Activated B cell treated with CpG ODN at 0.5 μM for 24 hours (primary cell): ENCODE measurements around the gene GNPTAB. TPM values are rescaled to one million over a fixed set of nuclear protein-coding genes. Genes with fewer than 3 reads are reported as not detected.

Source experiments
- ATAC-seq: fragments of 200-7000 bp; cut with Tn5 transposase; one replicate; pipeline ENCODE4 v1.10.0; 2021; ENCODE audit warnings: low read depth, mild to moderate bottlenecking, moderate library complexity
- CTCF ChIA-PET: fragments of 350-600 bp; sonication (Branson Sonifier 250); formaldehyde crosslinking; loops from one replicate; lab custom pipeline; 2021; ENCODE audit warnings: antibody characterized with exemption; lab: Charles Lee
- POLR2A ChIA-PET: fragments of 350-600 bp; sonication (Branson Sonifier 250); formaldehyde crosslinking; loops from one replicate; lab custom pipeline; 2021; ENCODE audit warnings: antibody characterized with exemption; lab: Charles Lee
- DNase-seq: peaks from one replicate; pipeline ENCODE4 v3.0.0; 2022
- H3K27ac Mint-ChIP-seq: one replicate; pipeline ENCODE4 v1.8.0; 2020; ENCODE audit warnings: mixed read lengths
- H3K27me3 Mint-ChIP-seq: one replicate; pipeline ENCODE4 v1.8.0; 2021; ENCODE audit warnings: mixed read lengths
- H3K36me3 Mint-ChIP-seq: one replicate; pipeline ENCODE4 v1.8.0; 2021; ENCODE audit warnings: low read depth, mixed read lengths
- H3K4me1 Mint-ChIP-seq: one replicate; pipeline ENCODE4 v1.8.0; 2021; ENCODE audit warnings: mixed read lengths
- H3K4me3 Mint-ChIP-seq: one replicate; pipeline ENCODE4 v1.8.0; 2020; ENCODE audit warnings: mild to moderate bottlenecking, mixed read lengths
- H3K9me3 Mint-ChIP-seq: one replicate; pipeline ENCODE4 v1.8.0; 2020; ENCODE audit warnings: mixed read lengths
- intact Hi-C: fragments of 100-400 bp; cut with micrococcal nuclease; formaldehyde crosslinking; loops from one replicate; pipeline ENCODE4 v1.15.1; 2024
- total RNA-seq: library from RNA; stranded (reverse); gene quantifications from 2 replicates; pipeline ENCODE4 v1.2.3, GENCODE V29; 2022
- TF ChIP-seq, protein P1 (sequence below): fragments of 200-600 bp; IDR thresholded peaks from one replicate; pipeline ENCODE4 v1.8.0; 2022; ENCODE audit warnings: antibody characterized with exemption, mild to moderate bottlenecking

Gene GNPTAB
- total RNA-seq, 1 donor from 2014 or later: 41.8 TPM

DNA sequence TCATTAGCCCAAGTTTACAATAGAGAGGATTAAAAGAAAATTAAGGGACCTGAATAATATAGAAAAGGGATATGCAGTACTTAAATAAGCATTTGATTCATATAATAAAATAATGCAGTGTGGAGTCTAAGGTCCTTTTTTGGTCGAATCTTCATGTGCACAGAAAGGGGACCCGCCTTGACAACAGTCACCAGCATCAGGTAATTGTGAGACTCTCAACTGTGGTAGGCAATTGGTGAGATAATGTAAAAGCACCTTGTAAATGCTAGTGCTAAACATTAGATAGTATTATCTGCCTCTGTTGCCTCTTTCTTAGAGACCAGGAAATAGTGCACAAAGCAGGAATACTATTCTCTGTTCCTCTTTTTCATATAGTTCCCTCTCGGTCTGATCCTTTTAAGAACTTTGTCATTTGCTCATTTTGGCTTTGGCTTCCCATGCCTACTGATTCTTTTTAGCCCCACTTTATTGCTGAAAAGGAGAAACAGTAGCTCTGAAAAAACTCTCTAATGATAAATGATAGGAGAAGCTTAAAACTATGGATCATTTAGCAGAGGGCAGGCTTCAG is 115.8 kb downstream of the GNPTAB start:
- no peak overlapping the region for H3K4me3 Mint-ChIP-seq
- ChIA-PET POLR2A (interaction anchor here (0.9 kb wide), 1 partner anchor 29 kb away, joined by 4 read pairs; no protein-coding TSS in a partner anchor), CTCF (interaction anchor here (1.2 to 1.4 kb wide), 2 partner anchors 59 to 225 kb away, joined by 3 read pairs; no protein-coding TSS in a partner anchor)
- intact Hi-C loops: no loop called here
- H3K27me3 Mint-ChIP-seq: no peaks in the 10 kb centered on the region
- TF ChIP-seq, protein P1, sequence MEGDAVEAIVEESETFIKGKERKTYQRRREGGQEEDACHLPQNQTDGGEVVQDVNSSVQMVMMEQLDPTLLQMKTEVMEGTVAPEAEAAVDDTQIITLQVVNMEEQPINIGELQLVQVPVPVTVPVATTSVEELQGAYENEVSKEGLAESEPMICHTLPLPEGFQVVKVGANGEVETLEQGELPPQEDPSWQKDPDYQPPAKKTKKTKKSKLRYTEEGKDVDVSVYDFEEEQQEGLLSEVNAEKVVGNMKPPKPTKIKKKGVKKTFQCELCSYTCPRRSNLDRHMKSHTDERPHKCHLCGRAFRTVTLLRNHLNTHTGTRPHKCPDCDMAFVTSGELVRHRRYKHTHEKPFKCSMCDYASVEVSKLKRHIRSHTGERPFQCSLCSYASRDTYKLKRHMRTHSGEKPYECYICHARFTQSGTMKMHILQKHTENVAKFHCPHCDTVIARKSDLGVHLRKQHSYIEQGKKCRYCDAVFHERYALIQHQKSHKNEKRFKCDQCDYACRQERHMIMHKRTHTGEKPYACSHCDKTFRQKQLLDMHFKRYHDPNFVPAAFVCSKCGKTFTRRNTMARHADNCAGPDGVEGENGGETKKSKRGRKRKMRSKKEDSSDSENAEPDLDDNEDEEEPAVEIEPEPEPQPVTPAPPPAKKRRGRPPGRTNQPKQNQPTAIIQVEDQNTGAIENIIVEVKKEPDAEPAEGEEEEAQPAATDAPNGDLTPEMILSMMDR: no peak
- ATAC-seq (no peak), DNase-seq (no peak)
- no peaks in the 10 kb centered on the region for H3K9me3 Mint-ChIP-seq
- H3K36me3 Mint-ChIP-seq: peaks cover 31% of the 10 kb centered on the region
- no peak overlapping the region for H3K27ac Mint-ChIP-seq
- peaks cover 41% of the 10 kb centered on the region for H3K4me1 Mint-ChIP-seq

- no peak for ATAC-seq
- Mint-ChIP-seq H3K27me3 (no peaks in the 10 kb centered on the region), H3K9me3 (no peaks in the 10 kb centered on the region), H3K4me1 (peaks cover 48% of the 10 kb centered on the region), H3K36me3 (peaks cover 27% of the 10 kb centered on the region), H3K27ac (no peak overlapping the region), H3K4me3 (no peak overlapping the region)
- DNase-seq: no peak
- CTCF ChIA-PET: interaction anchor here (1.2 kb wide), 1 partner anchor 60 kb away, joined by 3 read pairs; no protein-coding TSS in a partner anchor
- TF ChIP-seq, protein P1: no peak
- POLR2A ChIA-PET: interaction anchor here (0.7 kb wide), 1 partner anchor 31 kb away, joined by 3 read pairs; no protein-coding TSS in a partner anchor
- intact Hi-C loops: loop anchor here (2.0 kb wide), 1 partner anchor 15 kb away; no protein-coding TSS in a partner anchor
These were observed 116.8 kb downstream of the GNPTAB start for GRCh38 chr12:101713930-101714329.

DNA sequence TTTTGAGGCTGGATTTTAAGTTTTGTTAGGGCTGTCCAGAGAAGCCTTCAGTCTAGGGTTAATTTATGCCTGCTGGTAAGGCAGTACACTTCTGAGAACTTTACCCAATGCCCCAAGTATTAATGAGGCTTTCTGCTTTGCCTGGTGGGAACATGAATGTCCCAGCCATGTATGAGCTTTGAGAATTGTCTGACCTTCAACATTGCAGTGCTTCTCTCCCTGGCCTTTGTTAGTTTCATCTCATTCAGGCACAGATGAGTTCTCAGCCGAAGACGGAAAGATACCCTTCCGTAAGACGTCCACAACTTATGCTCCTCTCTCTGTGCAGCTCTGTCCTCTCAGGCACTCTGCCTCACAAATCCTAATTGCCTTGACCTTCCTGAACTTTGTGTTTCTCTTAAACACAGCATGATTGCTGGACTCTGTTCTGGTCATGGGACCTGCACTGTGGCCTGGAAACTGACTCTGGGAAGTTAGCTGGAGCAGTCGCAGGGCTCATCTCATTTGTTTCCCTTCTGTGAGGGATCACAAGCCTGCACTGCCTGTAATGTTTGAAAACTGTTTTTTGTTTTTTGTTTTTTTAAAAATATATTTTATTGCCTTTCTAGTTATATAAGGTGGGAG is 117.6 kb downstream of the GNPTAB start:
- TF ChIP-seq, protein P1: no peak
- Mint-ChIP-seq H3K36me3 (peaks cover 22% of the 10 kb centered on the region), H3K4me1 (peaks cover 50% of the 10 kb centered on the region), H3K4me3 (no peak overlapping the region), H3K27ac (no peak overlapping the region), H3K9me3 (no peaks in the 10 kb centered on the region), H3K27me3 (no peaks in the 10 kb centered on the region)
- intact Hi-C loops: loop anchor here (2.0 kb wide), 1 partner anchor 14 kb away; no protein-coding TSS in a partner anchor
- DNase-seq (no peak), ATAC-seq (no peak)
- POLR2A ChIA-PET: no interaction called here
- CTCF ChIA-PET: no interaction called here

DNA sequence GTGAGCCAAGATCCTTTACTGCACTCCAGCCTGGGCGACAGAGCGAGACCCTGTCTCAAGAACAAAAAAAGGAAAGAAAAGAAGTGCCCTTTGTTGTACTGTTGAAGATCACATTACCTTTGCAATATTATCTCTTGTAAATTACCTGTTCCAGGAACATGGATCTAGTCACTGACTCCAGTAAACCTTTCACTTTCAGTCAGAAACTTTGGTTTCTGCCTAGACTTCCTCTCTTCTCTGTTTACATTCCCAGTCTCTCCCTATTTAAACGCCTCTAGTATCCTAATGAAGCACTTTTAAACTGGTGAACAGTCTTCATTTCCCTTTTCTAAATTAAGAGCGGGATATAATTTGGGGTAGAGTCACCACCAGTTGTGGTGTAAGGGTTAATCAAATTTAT is 120.5 kb downstream of the GNPTAB start:
- Mint-ChIP-seq H3K4me3 (no peak overlapping the region), H3K9me3 (no peaks in the 10 kb centered on the region), H3K27ac (no peak overlapping the region), H3K27me3 (no peaks in the 10 kb centered on the region), H3K36me3 (peaks cover 9% of the 10 kb centered on the region), H3K4me1 (peaks cover 68% of the 10 kb centered on the region)
- ATAC-seq (no peak), DNase-seq (no peak)
- POLR2A ChIA-PET: no interaction called here
- CTCF ChIA-PET: no interaction called here
- intact Hi-C loops: no loop called here
- TF ChIP-seq, protein P1: no peak

- no peak overlapping the region for H3K4me3 Mint-ChIP-seq
- ChIA-PET POLR2A (interaction anchor here (1.0 to 1.5 kb wide), 2 partner anchors 9 to 52 kb away, joined by 3 read pairs; no protein-coding TSS in a partner anchor), CTCF (no interaction called here)
- peaks cover 7% of the 10 kb centered on the region for H3K36me3 Mint-ChIP-seq
- peak overlapping the region; percentile 9 for H3K27ac Mint-ChIP-seq
- no peak for DNase-seq
- no peaks in the 10 kb centered on the region for H3K9me3 Mint-ChIP-seq
- H3K4me1 Mint-ChIP-seq: peaks cover 60% of the 10 kb centered on the region
- intact Hi-C loops: loop anchor here (1.0 to 2.0 kb wide), 2 partner anchors 9 to 16 kb away; no protein-coding TSS in a partner anchor
- no peaks in the 10 kb centered on the region for H3K27me3 Mint-ChIP-seq
- TF ChIP-seq, protein P1: no peak
- ATAC-seq: no peak
These were observed 123.5 kb downstream of the GNPTAB start for GRCh38 chr12:101707131-101707782.
